Neuronal stem cell (in vitro differentiated cells): ENCODE measurements around the gene RGS5.

ENCODE experiments used
- DNase-seq: peaks from one replicate; pipeline ENCODE4 v3.0.0-alpha.2; 2013; ENCODE audit warnings: low spot score
- H2AFZ ChIP-seq: one replicate; pipeline ENCODE4 v1.6.1; 2013; ENCODE audit warnings: mild to moderate bottlenecking, low read length, inconsistent platforms
- H2AK5ac ChIP-seq: 2 replicates; pipeline ENCODE4 v1.6.1; 2013; ENCODE audit warnings: low read depth, mild to moderate bottlenecking, inconsistent platforms, low read length, moderate library complexity, mixed read lengths
- H2BK120ac ChIP-seq: 2 replicates; pipeline ENCODE4 v1.6.1; 2013; ENCODE audit warnings: low read depth, mild to moderate bottlenecking, inconsistent platforms, low read length, moderate library complexity, mixed read lengths
- H2BK12ac ChIP-seq: one replicate; pipeline ENCODE4 v1.6.1; 2013; ENCODE audit warnings: low read length, inconsistent platforms
- H2BK15ac ChIP-seq: 2 replicates; pipeline ENCODE4 v1.6.1; 2013; ENCODE audit warnings: mild to moderate bottlenecking, low read length, inconsistent platforms, mixed read lengths
- H2BK5ac ChIP-seq: one replicate; pipeline ENCODE4 v1.6.1; 2013; ENCODE audit warnings: inconsistent platforms, mild to moderate bottlenecking, low read length, moderate library complexity
- H3K14ac ChIP-seq: one replicate; pipeline ENCODE4 v1.6.1; 2013; ENCODE audit warnings: low read length, inconsistent platforms
- H3K18ac ChIP-seq: 2 replicates; pipeline ENCODE4 v1.6.1; 2013; ENCODE audit warnings: low read length, inconsistent platforms
- H3K23ac ChIP-seq: 2 replicates; pipeline ENCODE4 v1.6.1; 2013; ENCODE audit warnings: low read depth, mild to moderate bottlenecking, mixed read lengths, low read length, inconsistent platforms; ENCODE audit not compliant: poor library complexity
- H3K27ac ChIP-seq: replicated peaks from 3 replicates; pipeline ENCODE4 v1.5.1; 2013; ENCODE audit warnings: low read length, inconsistent platforms
- H3K27me3 ChIP-seq, 3 experiments: 2 replicates each; pipeline ENCODE4 v1.6.1; 2013; ENCODE audit warnings: low read length in 3 of 3, mild to moderate bottlenecking in 2 of 3, inconsistent platforms in 1 of 3, low read depth in 1 of 3, mixed read lengths in 1 of 3, moderate library complexity in 1 of 3; ENCODE audit not compliant: control insufficient read depth in 3 of 3, insufficient read depth in 3 of 3
- H3K36me3 ChIP-seq, 2 donors: replicated peaks in 1 of 2; 2 replicates each; pipeline ENCODE4 v1.6.1; 2013; ENCODE audit warnings: low read length in 2 of 2; ENCODE audit not compliant: control insufficient read depth in 2 of 2, insufficient read depth in 2 of 2
- H3K4ac ChIP-seq: 2 replicates; pipeline ENCODE4 v1.6.1; 2013; ENCODE audit warnings: inconsistent platforms, mild to moderate bottlenecking, low read length, moderate library complexity
- H3K4me1 ChIP-seq, 2 donors: 1 replicate in 1 of 2; 2 replicates in 1 of 2; pipeline ENCODE4 v1.6.1; 2013; ENCODE audit warnings: low read length in 2 of 2, low read depth in 1 of 2; ENCODE audit not compliant: control insufficient read depth in 2 of 2, insufficient read depth in 1 of 2
- H3K4me2 ChIP-seq: one replicate; pipeline ENCODE4 v1.6.1; 2013; ENCODE audit warnings: mild to moderate bottlenecking, low read length, inconsistent platforms; ENCODE audit not compliant: insufficient read depth, poor library complexity, severe bottlenecking
- H3K4me3 ChIP-seq, 2 donors: 2 replicates each; pipeline ENCODE4 v1.5.1; 2013; ENCODE audit warnings: low read length in 2 of 2, mild to moderate bottlenecking in 2 of 2, inconsistent platforms in 1 of 2, moderate library complexity in 1 of 2
- H3K79me1 ChIP-seq: one replicate; pipeline ENCODE4 v1.6.1; 2013; ENCODE audit warnings: low read depth, mild to moderate bottlenecking, inconsistent platforms, low read length, moderate library complexity
- H3K9ac ChIP-seq: one replicate; pipeline ENCODE4 v1.6.1; 2013; ENCODE audit warnings: mild to moderate bottlenecking, low read depth, low read length, inconsistent platforms; ENCODE audit not compliant: poor library complexity
- H3K9me3 ChIP-seq, 2 donors: replicated peaks in 1 of 2; 2 replicates each; pipeline versions ENCODE3 to v1.6.1; 2013; ENCODE audit warnings: low read length in 2 of 2, mild to moderate bottlenecking in 2 of 2, inconsistent platforms in 1 of 2, low read depth in 1 of 2, mixed read lengths in 1 of 2, moderate library complexity in 1 of 2; ENCODE audit not compliant: control insufficient read depth in 2 of 2, insufficient read depth in 1 of 2
- H4K8ac ChIP-seq: one replicate; pipeline ENCODE4 v1.6.1; 2013; ENCODE audit warnings: low read depth, mild to moderate bottlenecking, inconsistent platforms, low read length, moderate library complexity
- H4K91ac ChIP-seq: one replicate; pipeline ENCODE4 v1.6.1; 2013; ENCODE audit warnings: low read length, low read depth, mild to moderate bottlenecking, inconsistent platforms; ENCODE audit not compliant: poor library complexity
- WGBS, 2 donors: extraction: QIAGEN DNeasy Blood & Tissue Kit; methylation state at CpG; one replicate each; pipeline ENCODE4 v1.1.7; 2013; ENCODE audit warnings: missing lambda C conversion rate in 2 of 2, mixed read lengths in 1 of 2; ENCODE audit not compliant: insufficient read length in 2 of 2, insufficient replicate concordance in 1 of 2; ENCODE audit errors: extremely low coverage in 2 of 2; 5-methylcytosine and 5-hydroxymethylcytosine counted together

Gene RGS5

GRCh38 chr1:163188947-163189346 is 13.8 kb downstream of the RGS5 start:
- Histone ChIP-seq H3K36me3 (no peaks in the 10 kb centered on the region), H3K23ac (no peak overlapping the region), H3K27ac (no peak overlapping the region), H3K27me3 (no peaks in the 10 kb centered on the region), H2BK5ac (no peak overlapping the region), H3K9me3 (no peaks in the 10 kb centered on the region), H2BK15ac (no peak overlapping the region), H2AK5ac (no peak overlapping the region), H4K8ac (no peak overlapping the region), H2BK120ac (no peak overlapping the region), H4K91ac (no peak overlapping the region), H3K9ac (no peak overlapping the region), H3K4ac (no peak overlapping the region), H3K79me1 (no peaks in the 10 kb centered on the region), H3K4me2 (no peak overlapping the region), H3K18ac (no peak overlapping the region), H3K4me3 (no peak overlapping the region), H3K14ac (no peak overlapping the region), H2BK12ac (no peak overlapping the region), H3K4me1 (no peaks in the 10 kb centered on the region), H2AFZ (no peak overlapping the region)
- no CpG with 5 or more reads among the region's 3 CpGs for WGBS, 2 donors
- DNase-seq = no peak

GRCh38 chr1:163187849-163188248 is 14.9 kb downstream of the RGS5 start:
- H2BK15ac ChIP-seq = no peak overlapping the region
- H2BK12ac ChIP-seq = no peak overlapping the region
- no peak for DNase-seq
- no peak overlapping the region for H2AFZ ChIP-seq
- no peak overlapping the region for H2BK5ac ChIP-seq
- no peaks in the 10 kb centered on the region for H3K4me1 ChIP-seq
- no peak overlapping the region for H3K23ac ChIP-seq
- no peak overlapping the region for H2AK5ac ChIP-seq
- H4K91ac ChIP-seq = no peak overlapping the region
- H3K18ac ChIP-seq = no peak overlapping the region
- no peak overlapping the region for H3K14ac ChIP-seq
- no CpG with 5 or more reads among the region's 6 CpGs for WGBS, 2 donors
- H3K4me2 ChIP-seq = no peak overlapping the region
- H3K79me1 ChIP-seq = no peaks in the 10 kb centered on the region
- H3K36me3 ChIP-seq = no peaks in the 10 kb centered on the region
- no peak overlapping the region for H4K8ac ChIP-seq
- no peaks in the 10 kb centered on the region for H3K9me3 ChIP-seq
- no peak overlapping the region for H3K27ac ChIP-seq
- no peaks in the 10 kb centered on the region for H3K27me3 ChIP-seq
- H3K4me3 ChIP-seq = no peak overlapping the region
- H2BK120ac ChIP-seq = no peak overlapping the region
- H3K4ac ChIP-seq = no peak overlapping the region
- H3K9ac ChIP-seq = no peak overlapping the region

DNA sequence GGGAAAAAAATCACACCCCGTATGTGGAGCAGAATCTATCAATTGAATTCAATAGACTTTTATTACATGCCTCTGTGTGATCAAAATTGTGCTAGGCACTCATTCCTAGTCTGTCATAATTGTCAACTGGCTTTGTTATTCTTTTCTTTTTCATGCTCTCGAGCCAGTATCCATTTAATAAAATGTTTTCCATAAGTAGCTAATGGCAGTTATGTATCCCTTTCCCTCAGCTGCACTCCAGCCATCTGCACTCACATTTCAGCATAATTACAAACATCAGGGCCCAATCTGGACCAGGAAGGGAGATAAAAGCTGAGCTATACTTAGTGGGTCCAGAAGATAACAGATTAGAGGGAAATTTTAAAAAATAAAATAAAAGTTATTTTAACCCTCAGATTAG is 15.9 kb downstream of the RGS5 start:
- Histone ChIP-seq H2BK120ac (no peak overlapping the region), H2BK12ac (no peak overlapping the region), H3K27ac (no peak overlapping the region), H4K8ac (no peak overlapping the region), H2AFZ (no peak overlapping the region), H3K14ac (no peak overlapping the region), H2BK15ac (no peak overlapping the region), H3K4me3 (no peak overlapping the region), H3K36me3 (no peaks in the 10 kb centered on the region), H3K27me3 (no peaks in the 10 kb centered on the region), H2BK5ac (no peak overlapping the region), H3K4me2 (no peak overlapping the region), H3K18ac (no peak overlapping the region), H3K4me1 (no peaks in the 10 kb centered on the region), H3K23ac (no peak overlapping the region), H3K79me1 (no peaks in the 10 kb centered on the region), H2AK5ac (no peak overlapping the region), H3K9ac (no peak overlapping the region), H3K9me3 (no peaks in the 10 kb centered on the region), H3K4ac (no peak overlapping the region), H4K91ac (no peak overlapping the region)
- WGBS, 2 donors = no CpG with 5 or more reads among the region's 2 CpGs
- no peak for DNase-seq

DNA sequence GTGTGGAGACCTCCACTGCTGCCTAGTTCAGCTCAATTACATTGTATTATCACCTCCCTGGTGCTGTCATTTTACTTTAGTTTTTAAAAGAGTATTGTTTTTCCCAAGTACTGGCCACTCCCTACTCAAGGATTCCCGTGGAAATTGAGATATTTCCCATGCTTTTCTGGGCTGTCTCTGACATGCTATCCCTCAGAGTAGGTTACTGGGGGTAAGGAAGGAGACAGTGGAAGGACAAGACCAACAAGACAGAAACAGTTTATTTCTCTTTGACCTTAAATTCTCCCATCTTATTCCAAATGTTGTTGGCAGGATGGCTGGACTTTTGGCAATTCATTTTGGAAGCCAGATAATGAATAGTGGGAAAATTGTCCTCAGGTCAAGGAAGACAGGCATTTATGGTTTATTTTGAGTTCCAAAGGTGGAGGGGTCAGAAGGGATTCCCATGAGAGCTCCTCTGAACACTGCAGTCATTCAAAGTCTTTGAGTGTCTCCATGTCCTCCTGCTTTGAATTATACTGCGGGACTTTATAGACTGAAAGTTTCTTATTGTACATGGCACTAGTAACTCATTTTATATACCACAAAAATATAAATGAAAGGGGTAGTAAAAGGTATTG is 20.3 kb downstream of the RGS5 start:
- no peak overlapping the region for H3K4ac ChIP-seq
- no CpG with 5 or more reads among the region's 2 CpGs for WGBS, 2 donors
- no peak overlapping the region for H3K4me3 ChIP-seq
- no peaks in the 10 kb centered on the region for H3K36me3 ChIP-seq
- no peak overlapping the region for H3K9ac ChIP-seq
- no peak overlapping the region for H2BK15ac ChIP-seq
- H3K4me2 ChIP-seq = no peak overlapping the region
- no peak overlapping the region for H2AK5ac ChIP-seq
- no peak overlapping the region for H4K8ac ChIP-seq
- no peak overlapping the region for H3K27ac ChIP-seq
- no peak overlapping the region for H4K91ac ChIP-seq
- DNase-seq = no peak
- H3K23ac ChIP-seq = no peak overlapping the region
- H3K14ac ChIP-seq = no peak overlapping the region
- H3K79me1 ChIP-seq = no peaks in the 10 kb centered on the region
- H2AFZ ChIP-seq = no peak overlapping the region
- no peaks in the 10 kb centered on the region for H3K27me3 ChIP-seq
- no peak overlapping the region for H2BK5ac ChIP-seq
- no peak overlapping the region for H2BK12ac ChIP-seq
- no peak overlapping the region for H3K18ac ChIP-seq
- H3K4me1 ChIP-seq = no peaks in the 10 kb centered on the region
- no peaks in the 10 kb centered on the region for H3K9me3 ChIP-seq
- H2BK120ac ChIP-seq = no peak overlapping the region
